SK-N-SH (cell line): Measurements from ENCODE around the gene RASGEF1B. TPM values are rescaled to one million over a fixed set of nuclear protein-coding genes. Genes with fewer than 3 reads are reported as not detected.

Source experiments
- CTCF ChIA-PET: fragments of 300-600, 350-600 bp; formaldehyde crosslinking; extraction: SDS; loops from one replicate; lab custom pipeline; 2021; lab: Yijun Ruan, JAX
- POLR2A ChIA-PET: fragments of 350-600 bp; sonication (Branson Sonifier 250); formaldehyde crosslinking; extraction: SDS; loops from one replicate; lab custom pipeline; 2020; ENCODE audit warnings: antibody characterized with exemption, inconsistent platforms; lab: Yijun Ruan, JAX
- DNase-seq: peaks from one replicate; pipeline ENCODE4 v3.0.0; 2012
- H2AFZ ChIP-seq: fragments of 200-600 bp; sonication (generic); 2 replicates; pipeline ENCODE4 v1.8.1; 2016; ENCODE audit warnings: antibody characterized with exemption, mild to moderate bottlenecking, low read depth
- H3F3A ChIP-seq: fragments of 200-600 bp; sonication (generic); replicated peaks from 2 replicates; pipeline ENCODE3; 2016; ENCODE audit warnings: antibody characterized with exemption, mild to moderate bottlenecking; ENCODE audit not compliant: insufficient read depth
- H3K27ac ChIP-seq, 2 experiments: fragments of 200-500 bp in 1 of 2; fragments of 200-600 bp in 1 of 2; sonication (Bioruptor generic) in 1 of 2; sonication (generic), shearing (Covaris generic) in 1 of 2; 2 replicates each; pipeline versions ENCODE4 v1.5.1 to v1.6.1; 2014 to 2016; ENCODE audit warnings: low read depth in 2 of 2, inconsistent platforms in 1 of 2, low read length in 1 of 2, mild to moderate bottlenecking in 1 of 2, mixed read lengths in 1 of 2
- H3K27me3 ChIP-seq: fragments of 200-600 bp; sonication (generic), shearing (Covaris generic); 2 replicates; pipeline ENCODE4 v1.6.1; 2016; ENCODE audit warnings: mixed run types; ENCODE audit not compliant: insufficient read depth
- H3K36me3 ChIP-seq, 2 experiments: fragments of 200-500 bp in 1 of 2; fragments of 200-600 bp in 1 of 2; sonication (Bioruptor generic) in 1 of 2; sonication (generic) in 1 of 2; replicated peaks in 1 of 2; 2 replicates each; pipeline versions ENCODE3 to v1.5.1; 2014 to 2016; ENCODE audit warnings: low read length in 1 of 2, mild to moderate bottlenecking in 1 of 2; ENCODE audit not compliant: insufficient read depth in 2 of 2, control insufficient read depth in 1 of 2
- H3K4me1 ChIP-seq, 2 experiments: fragments of 200-500 bp in 1 of 2; fragments of 200-600 bp in 1 of 2; sonication (Bioruptor generic) in 1 of 2; sonication (generic), shearing (Covaris generic) in 1 of 2; 2 replicates each; pipeline versions ENCODE4 v1.5.1 to v1.6.1; 2014 to 2016; ENCODE audit warnings: low read depth in 1 of 2, low read length in 1 of 2, mixed run types in 1 of 2; ENCODE audit not compliant: insufficient read depth in 2 of 2, control insufficient read depth in 1 of 2
- H3K4me2 ChIP-seq: fragments of 200-600 bp; sonication (generic), shearing (Covaris generic); 2 replicates; pipeline ENCODE4 v1.6.1; 2017; ENCODE audit warnings: mixed run types
- H3K4me3 ChIP-seq, 2 experiments: fragments of 200-500 bp in 1 of 2; fragments of 200-600 bp in 1 of 2; sonication (Bioruptor generic) in 1 of 2; sonication (generic), shearing (Covaris generic) in 1 of 2; 2 replicates each; pipeline versions ENCODE4 v1.5.1 to v1.8.1; 2014 to 2016; ENCODE audit warnings: low read depth in 2 of 2, inconsistent platforms in 1 of 2, low read length in 1 of 2, mild to moderate bottlenecking in 1 of 2, mixed read lengths in 1 of 2, moderate library complexity in 1 of 2
- H3K79me2 ChIP-seq: fragments of 200-600 bp; sonication (generic); 2 replicates; pipeline ENCODE4 v1.8.1; 2017; ENCODE audit warnings: mild to moderate bottlenecking; ENCODE audit not compliant: insufficient read depth
- H3K9ac ChIP-seq: fragments of 200-600 bp; sonication (generic); 2 replicates; pipeline ENCODE4 v1.6.1; 2017; ENCODE audit warnings: mixed run types
- H3K9me2 ChIP-seq: fragments of 200-600 bp; sonication (generic); 2 replicates; pipeline ENCODE4 v1.6.1; 2017; ENCODE audit warnings: mixed run types
- H3K9me3 ChIP-seq: fragments of 200-600 bp; sonication (generic); 2 replicates; pipeline ENCODE4 v1.6.1; 2017; ENCODE audit warnings: mixed run types, mild to moderate bottlenecking, moderate library complexity
- H4K20me1 ChIP-seq: fragments of 200-600 bp; sonication (generic); 2 replicates; pipeline ENCODE4 v1.6.1; 2017; ENCODE audit warnings: mild to moderate bottlenecking, mixed run types; ENCODE audit not compliant: insufficient read depth
- EP300 ChIP-seq, 2 experiments: IDR thresholded peaks; 2 replicates each; pipeline versions ENCODE4 v1.4.0 to v1.6.1; 2012; ENCODE audit warnings: borderline replicate concordance in 1 of 2, low read depth in 1 of 2, low read length in 1 of 2
- EZH2phosphoT487 ChIP-seq: fragments of 200-600 bp; sonication (generic); IDR thresholded peaks from 2 replicates; pipeline ENCODE4 v1.6.1; 2017; ENCODE audit warnings: low read depth, mixed run types, mild to moderate bottlenecking, antibody characterized with exemption, moderate library complexity, borderline replicate concordance
- FOSL2 ChIP-seq: IDR thresholded peaks from 2 replicates; pipeline ENCODE4 v1.4.0; 2012; ENCODE audit warnings: low read depth, mild to moderate bottlenecking, moderate library complexity, borderline replicate concordance
- FOXJ3 ChIP-seq: sonication (generic); formaldehyde crosslinking; IDR thresholded peaks from 2 replicates; pipeline ENCODE4 v1.5.1; 2020; ENCODE audit warnings: mild to moderate bottlenecking, missing genetic modification reagents
- GATA2 ChIP-seq: sonication (generic); formaldehyde crosslinking; IDR thresholded peaks from 2 replicates; pipeline ENCODE4 v1.5.0; 2020; ENCODE audit warnings: mild to moderate bottlenecking, missing genetic modification reagents
- IRF3 ChIP-seq: fragments of 150-350 bp; IDR thresholded peaks from 2 replicates; pipeline ENCODE4 v1.6.1; 2016; ENCODE audit warnings: mild to moderate bottlenecking, low read depth, low read length
- JUND ChIP-seq: IDR thresholded peaks from 2 replicates; pipeline ENCODE4 v1.4.0; 2012
- MAX ChIP-seq: IDR thresholded peaks from 2 replicates; pipeline ENCODE4 v1.4.0; 2012; ENCODE audit warnings: low read depth
- MEF2A ChIP-seq: IDR thresholded peaks from 2 replicates; pipeline ENCODE4 v1.4.0; 2012; ENCODE audit warnings: low read depth, borderline replicate concordance
- MXI1 ChIP-seq: IDR thresholded peaks from 2 replicates; pipeline ENCODE4 v1.6.1; 2012; ENCODE audit warnings: mild to moderate bottlenecking, low read depth, low read length, improper control_type of control experiment
- NFIC ChIP-seq: IDR thresholded peaks from 2 replicates; pipeline ENCODE4 v1.4.0; 2012; ENCODE audit warnings: borderline replicate concordance
- POLR2AphosphoS5 ChIP-seq: IDR thresholded peaks from 2 replicates; pipeline ENCODE4 v1.6.1; 2012; ENCODE audit warnings: low read depth, low read length
- SIN3A ChIP-seq: IDR thresholded peaks from 2 replicates; pipeline ENCODE4 v1.6.1; 2012; ENCODE audit warnings: low read depth, mild to moderate bottlenecking, low read length, moderate library complexity, borderline replicate concordance
- TEAD4 ChIP-seq: IDR thresholded peaks from 2 replicates; pipeline ENCODE4 v1.4.0; 2012; ENCODE audit warnings: mild to moderate bottlenecking, borderline replicate concordance; ENCODE audit not compliant: insufficient read depth
- USF1 ChIP-seq: IDR thresholded peaks from 2 replicates; pipeline ENCODE4 v1.4.0; 2012; ENCODE audit warnings: low read depth, borderline replicate concordance
- WGBS: methylation state at CpG from one replicate; pipeline ENCODE4 v1.1.6; 2017; ENCODE audit warnings: low lambda C conversion rate; 5-methylcytosine and 5-hydroxymethylcytosine counted together
- polyA plus RNA-seq, 3 experiments: library from polyadenylated mRNA; depleted of rRNA; stranded (reverse); fragments of >200 nt; gene quantifications; 2 replicates each; pipeline ENCODE4 v1.2.3, GENCODE V29; 2012

RASGEF1B gene
- polyA plus RNA-seq, 1 of the 3 experiments (the other 2 are of a cell fraction) = not detected

- H3K9me3 ChIP-seq = no peaks in the 10 kb centered on the region
- TF ChIP-seq MAX = no peak
- no peak for TF ChIP-seq MXI1
- TF ChIP-seq TEAD4 = no peak
- no peak for TF ChIP-seq EP300 (IDR thresholded peaks at IDR 0.05; ENCODE audit: borderline replicate concordance in 1 of 2, low read depth in 1 of 2, low read length in 1 of 2)
- no peak for TF ChIP-seq NFIC
- no peak for TF ChIP-seq JUND
- no peak for TF ChIP-seq FOSL2
- TF ChIP-seq USF1 = no peak
- no peak for TF ChIP-seq GATA2
- TF ChIP-seq IRF3 = no peak
- no peak for TF ChIP-seq FOXJ3 (CRISPR knock-in tag)
- no peak for TF ChIP-seq EZH2phosphoT487
- no peak for TF ChIP-seq SIN3A
- H3K4me3 ChIP-seq = no peak overlapping the region
- no peaks in the 10 kb centered on the region for H3K27me3 ChIP-seq
- no peaks in the 10 kb centered on the region for H3F3A ChIP-seq
- no peak overlapping the region for H3K9ac ChIP-seq
- ChIA-PET CTCF (no interaction called here), POLR2A (no interaction called here)
- H4K20me1 ChIP-seq = no peaks in the 10 kb centered on the region
- no peaks in the 10 kb centered on the region for H3K79me2 ChIP-seq
- H3K27ac ChIP-seq = no peak overlapping the region
- H3K4me1 ChIP-seq = no peaks in the 10 kb centered on the region
- H3K9me2 ChIP-seq = no peaks in the 10 kb centered on the region
- no peaks in the 10 kb centered on the region for H3K36me3 ChIP-seq
- no peak overlapping the region for H2AFZ ChIP-seq
- DNase-seq = no peak
- 8% methylated on average over 1 of the region's 1 CpG for WGBS
- no peak overlapping the region for H3K4me2 ChIP-seq
These were observed 20.2 kb upstream of the RASGEF1B start for GRCh38 chr4:81491943-81492342.

GRCh38 chr4:81490403-81491160 lies 18.9 kb upstream of the RASGEF1B start:
- WGBS = 12% methylated on average over 2 of the region's 2 CpGs
- Histone ChIP-seq H3K4me2 (no peak overlapping the region), H2AFZ (no peak overlapping the region), H3K9ac (no peak overlapping the region), H3K79me2 (no peaks in the 10 kb centered on the region), H3K27me3 (no peaks in the 10 kb centered on the region), H3K4me1 (no peaks in the 10 kb centered on the region), H3K9me3 (no peaks in the 10 kb centered on the region), H3K27ac (no peak overlapping the region), H3K4me3 (no peak overlapping the region), H3K9me2 (no peaks in the 10 kb centered on the region), H4K20me1 (no peaks in the 10 kb centered on the region), H3F3A (no peaks in the 10 kb centered on the region), H3K36me3 (no peaks in the 10 kb centered on the region)
- CTCF ChIA-PET = no interaction called here
- POLR2A ChIA-PET = no interaction called here
- no peak for TF ChIP-seq MEF2A
- no peak for TF ChIP-seq POLR2AphosphoS5
- DNase-seq = no peak
